ENCODE data around the gene NGEF.

- TF ChIP-seq POLR2A (IDR thresholded peaks at IDR 0.05) (no peak), CTCF (IDR thresholded peaks at IDR 0.05) (no peak)
These were observed 24.0 kb upstream of the NGEF start for GRCh38 chr2:233037078-233037477.

Measured in adrenal gland (tissue), 5 donors.